HEK293 (cell line): Measurements from ENCODE around the gene C11orf58.

Experiments
- CTCF ChIP-seq: fragments of 450-650 bp; formaldehyde crosslinking; IDR thresholded peaks from 2 replicates; pipeline ENCODE4 v1.5.1; 2016; ENCODE audit warnings: missing biosample characterization, missing genetic modification characterization
- TRIM28 ChIP-seq: IDR thresholded peaks from 2 replicates; pipeline ENCODE4 v1.6.1; 2011; ENCODE audit warnings: low read length, control low read depth, borderline replicate concordance
- ZNF664 ChIP-seq: fragments of 450-650 bp; formaldehyde crosslinking; IDR thresholded peaks from 2 replicates; pipeline ENCODE4 v1.5.1; 2016; ENCODE audit warnings: missing biosample characterization, missing genetic modification characterization

DNA sequence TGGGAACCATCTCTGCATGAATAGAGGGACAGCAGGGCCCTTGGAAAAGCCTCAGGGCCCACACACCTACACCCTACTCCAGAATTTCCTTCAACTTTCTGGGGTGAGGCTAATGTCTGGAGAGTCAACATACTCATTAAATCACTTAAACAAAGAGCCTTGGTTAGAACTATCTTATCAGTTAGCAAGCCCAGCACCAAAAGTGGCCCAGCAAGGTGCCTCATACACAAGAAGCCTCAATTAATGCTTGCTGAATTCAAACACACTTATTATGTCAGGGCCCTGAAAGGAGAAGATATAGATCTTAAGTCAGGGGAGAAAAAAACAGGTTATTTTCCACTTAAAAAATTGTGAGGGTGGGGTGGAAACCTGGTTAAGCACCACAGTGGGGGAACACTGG lies 61.4 kb downstream of the C11orf58 start:
- no peak for TF ChIP-seq CTCF (tag by site-specific recombination)
- no peak for TF ChIP-seq TRIM28
- TF ChIP-seq ZNF664 (tag by site-specific recombination) = no peak
